Smooth muscle cell of the brain vasculature (primary cell): ENCODE data around the gene SBNO1.
"Not testable (repeated sequence)": the region's sequence is repeated elsewhere in the genome, so short reads cannot be mapped to it uniquely, and the experiment has no call there.

ENCODE experiments used
- DNase-seq: peaks from one replicate; pipeline ENCODE4 v3.0.0-alpha.2; 2012; ENCODE audit warnings: low read depth, low spot score

SBNO1 gene

GRCh38 chr12:123346946-123347345 is 17.7 kb downstream of the SBNO1 start:
- no peak for DNase-seq

GRCh38 chr12:123344086-123344485 is 20.6 kb downstream of the SBNO1 start:
- DNase-seq, result no peak

- no peak for DNase-seq
Observed at GRCh38 chr12:123337070-123337469, 27.6 kb downstream of the SBNO1 start.

- no peak for DNase-seq
Observed at GRCh38 chr12:123336530-123336929, 28.1 kb downstream of the SBNO1 start.

GRCh38 chr12:123335490-123335889 is 29.2 kb downstream of the SBNO1 start:
- no peak for DNase-seq

GRCh38 chr12:123329799-123330198 is 34.8 kb downstream of the SBNO1 start:
- no peak for DNase-seq

- no peak for DNase-seq
Observed at GRCh38 chr12:123319826-123320225, 44.8 kb downstream of the SBNO1 start.

GRCh38 chr12:123319273-123319672 is 45.4 kb downstream of the SBNO1 start:
- no peak for DNase-seq

- DNase-seq, result not testable (repeated sequence)
Observed at GRCh38 chr12:123313046-123313445, 51.6 kb downstream of the SBNO1 start.

GRCh38 chr12:123306200-123306599 is 58.4 kb downstream of the SBNO1 start:
- no peak for DNase-seq

- no peak for DNase-seq
Observed at GRCh38 chr12:123305136-123305535, 59.5 kb downstream of the SBNO1 start.

GRCh38 chr12:123293178-123293760 is 71.4 kb downstream of the SBNO1 start:
- no peak for DNase-seq

GRCh38 chr12:123289911-123290310 is 74.7 kb downstream of the SBNO1 start:
- DNase-seq, result no peak

GRCh38 chr12:123288751-123289346 is 75.8 kb downstream of the SBNO1 start:
- DNase-seq, result no peak

GRCh38 chr12:123286652-123287373 is 77.8 kb downstream of the SBNO1 start:
- no peak for DNase-seq

- no peak for DNase-seq
Observed at GRCh38 chr12:123284669-123285068, 80.0 kb downstream of the SBNO1 start.

- DNase-seq, result no peak
Observed at GRCh38 chr12:123283461-123283860, 81.2 kb downstream of the SBNO1 start.

- no peak for DNase-seq
Observed at GRCh38 chr12:123282111-123282510, 82.5 kb downstream of the SBNO1 start.

GRCh38 chr12:123280971-123281370 is 83.7 kb downstream of the SBNO1 start:
- no peak for DNase-seq

- DNase-seq, result no peak
Observed at GRCh38 chr12:123278101-123278627, 86.5 kb downstream of the SBNO1 start.

- DNase-seq, result no peak
Observed at GRCh38 chr12:123273166-123273565, 91.5 kb downstream of the SBNO1 start.

GRCh38 chr12:123271001-123271668 is 93.5 kb downstream of the SBNO1 start:
- DNase-seq, result no peak
